Activated CD4-positive, alpha-beta T cell treated with anti-CD3 and anti-CD28 coated beads for 1 hour (primary cell): Measurements from ENCODE around the gene CXCL14.
"Not testable (repeated sequence)": the region's sequence is repeated elsewhere in the genome, so short reads cannot be mapped to it uniquely, and the experiment has no call there.

Experiments
- DNase-seq: peaks from one replicate; pipeline ENCODE4 v3.0.0-alpha.2; 2020

The CXCL14 gene

GRCh38 chr5:135541807-135542502, 36.8 kb downstream of the CXCL14 start:
- no peak for DNase-seq

GRCh38 chr5:135539430-135540005, 39.3 kb downstream of the CXCL14 start:
- no peak for DNase-seq

GRCh38 chr5:135538261-135538660, 40.5 kb downstream of the CXCL14 start:
- DNase-seq, result no peak

GRCh38 chr5:135537745-135538144, 41.0 kb downstream of the CXCL14 start:
- no peak for DNase-seq

- DNase-seq, result no peak
These were observed 41.5 kb downstream of the CXCL14 start for GRCh38 chr5:135537271-135537670.

- no peak for DNase-seq
These were observed 42.7 kb downstream of the CXCL14 start, which contains the start of gene NEUROG1 for GRCh38 chr5:135535820-135536801. Gene NEUROG1, minus strand, starts transcription at chr5:135535964. Its CDS starts 274 bp downstream, at chr5:135535690.

GRCh38 chr5:135535420-135535819, 43.4 kb downstream of the CXCL14 start:
- DNase-seq, result no peak

GRCh38 chr5:135534609-135535419, 44.0 kb downstream of the CXCL14 start:
- DNase-seq, result no peak

- no peak for DNase-seq
These were observed 45.0 kb downstream of the CXCL14 start for GRCh38 chr5:135533794-135534193.

GRCh38 chr5:135533334-135533733, 45.5 kb downstream of the CXCL14 start:
- no peak for DNase-seq

- DNase-seq, result not testable (repeated sequence)
These were observed 49.2 kb downstream of the CXCL14 start for GRCh38 chr5:135529576-135529975.

- no peak for DNase-seq
These were observed 51.9 kb downstream of the CXCL14 start for GRCh38 chr5:135526924-135527323.

- no peak for DNase-seq
These were observed 56.8 kb downstream of the CXCL14 start for GRCh38 chr5:135521964-135522363.
